Measurements from ENCODE around the gene RFX7.

Gene RFX7

DNA sequence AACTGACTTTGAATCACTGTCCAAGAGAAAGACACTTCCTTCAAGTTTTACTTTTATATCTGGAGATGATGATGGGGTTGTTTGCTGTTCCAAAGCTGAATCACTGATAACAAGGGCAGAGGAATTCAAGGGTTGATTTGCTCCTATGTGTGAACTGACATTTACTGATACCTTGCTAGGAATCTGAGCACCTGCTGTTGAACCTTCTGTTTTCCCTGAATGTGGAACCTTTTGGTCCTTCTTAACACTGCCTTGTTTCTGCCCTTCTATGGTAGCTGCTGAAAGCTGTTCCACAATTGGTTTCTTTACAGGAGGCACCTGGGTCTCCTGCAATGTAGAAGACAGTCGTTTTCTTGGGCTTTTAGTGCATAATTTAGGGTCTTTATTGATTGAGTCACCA is 148.3 kb downstream of the RFX7 start:
- H3K27me3 ChIP-seq: no peaks in the 10 kb centered on the region
- H3K4me1 ChIP-seq: no peaks in the 10 kb centered on the region
- no peak overlapping the region for H3K4me2 ChIP-seq
- TF ChIP-seq Cebpa-rat (IDR thresholded peaks at IDR 0.05): no peak
- H4K20me1 ChIP-seq: no peaks in the 10 kb centered on the region
- no peaks in the 10 kb centered on the region; a peak in 1 of 22 replicates for H3K9me3 ChIP-seq (replicated peaks in 1 of 11)
- no peak overlapping the region for H3K27ac ChIP-seq
- H3K9ac ChIP-seq: no peak overlapping the region
- peaks cover 70 to 99% (median 86%) of the 10 kb centered on the region in 11 experiments for H3K36me3 ChIP-seq
- no peak overlapping the region for H3K4me3 ChIP-seq

DNA sequence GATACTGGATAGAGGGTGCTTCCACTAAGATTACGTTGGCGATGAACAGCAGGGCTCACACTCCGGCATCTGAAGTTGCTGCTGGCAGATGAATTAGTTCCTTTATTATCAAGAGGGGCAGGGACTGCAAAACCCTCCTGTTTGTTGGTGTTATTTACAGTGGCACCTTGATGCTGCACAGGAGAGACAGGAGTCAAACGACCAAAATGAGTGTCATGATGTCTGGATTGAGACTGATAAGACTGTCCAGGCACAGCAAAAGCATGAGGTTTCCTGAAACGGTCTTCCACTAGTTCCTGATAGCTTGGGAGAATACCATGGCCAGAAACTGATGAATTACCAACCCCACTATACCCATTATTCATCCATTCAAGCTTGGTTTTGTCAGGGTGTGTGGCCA is 149.5 kb downstream of the RFX7 start:
- Histone ChIP-seq H4K20me1 (no peaks in the 10 kb centered on the region), H3K27me3 (no peaks in the 10 kb centered on the region), H3K9ac (no peak overlapping the region), H3K4me1 (no peaks in the 10 kb centered on the region), H3K27ac (no peak overlapping the region), H3K4me2 (no peak overlapping the region), H3K9me3 (replicated peaks in 1 of 11) (no peaks in the 10 kb centered on the region; a peak in 1 of 22 replicates), H3K4me3 (no peak overlapping the region), H3K36me3 (peaks cover 61 to 96% (median 81%) of the 10 kb centered on the region in 11 experiments)
- TF ChIP-seq Cebpa-rat (IDR thresholded peaks at IDR 0.05): no peak

DNA sequence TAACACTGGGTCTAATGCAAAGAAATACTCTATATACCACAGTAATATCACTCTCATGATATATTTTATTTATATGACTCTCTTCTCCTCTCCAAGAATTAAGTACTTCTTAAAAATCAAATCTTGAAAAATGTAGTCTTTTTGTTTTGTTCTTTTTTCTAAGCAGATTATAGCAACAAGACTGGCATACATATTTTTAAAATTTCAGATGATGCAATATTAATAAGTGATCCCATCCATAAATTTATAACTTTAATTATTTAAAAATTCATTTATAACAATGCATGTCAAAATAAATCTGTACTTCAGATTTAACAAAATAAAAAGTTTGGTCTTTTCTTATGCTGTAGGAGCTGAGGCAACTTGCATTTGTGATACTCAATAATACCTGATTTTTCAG is 155.3 kb downstream of the RFX7 start:
- TF ChIP-seq Cebpa-rat (IDR thresholded peaks at IDR 0.05): no peak
- Histone ChIP-seq H3K27me3 (no peaks in the 10 kb centered on the region), H4K20me1 (no peaks in the 10 kb centered on the region), H3K9me3 (replicated peaks in 1 of 11) (peaks cover 0 to 7% (median 0%) of the 10 kb centered on the region in 11 experiments; a peak in 1 of 22 replicates), H3K4me2 (no peak overlapping the region), H3K4me1 (peaks cover 0 to 30% (median 19%) of the 10 kb centered on the region in 10 experiments; a peak in 17 of 20 replicates), H3K9ac (no peak overlapping the region), H3K4me3 (no peak overlapping the region), H3K36me3 (peaks cover 7 to 39% (median 23%) of the 10 kb centered on the region in 11 experiments), H3K27ac (no peak overlapping the region)

DNA sequence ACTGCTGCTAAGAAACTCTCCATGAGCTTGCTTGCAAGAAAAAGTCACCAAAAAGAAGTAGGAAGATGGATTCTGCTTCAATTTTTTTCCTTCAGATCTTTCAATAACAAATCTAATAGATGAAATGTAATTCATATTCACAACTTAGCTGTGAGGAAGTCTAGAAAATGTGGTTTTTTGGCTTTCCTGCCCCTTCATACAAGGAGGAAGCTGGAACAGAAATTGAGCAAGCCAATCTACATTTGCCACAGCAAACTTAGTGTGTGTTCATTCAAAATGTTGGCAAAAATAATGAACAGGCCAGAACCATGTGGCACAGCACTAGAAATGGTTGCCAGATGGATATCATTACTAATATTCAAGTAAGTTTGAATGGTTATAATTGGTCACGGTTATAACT is 157.1 kb downstream of the RFX7 start:
- Histone ChIP-seq H4K20me1 (no peaks in the 10 kb centered on the region), H3K9me3 (replicated peaks in 1 of 11) (peaks cover 0 to 7% (median 0%) of the 10 kb centered on the region in 11 experiments; a peak in 1 of 22 replicates), H3K4me1 (peaks cover 0 to 30% (median 19%) of the 10 kb centered on the region in 10 experiments; a peak in 17 of 20 replicates), H3K27me3 (no peaks in the 10 kb centered on the region), H3K9ac (peak overlapping the region in 4 of 11 experiments; percentile 1 to 27 (median 24); a peak in 7 of 22 replicates), H3K27ac (peak overlapping the region in 9 of 11 experiments; percentile 11 to 78 (median 66); a peak in 17 of 22 replicates), H3K36me3 (peaks cover 0 to 21% (median 9%) of the 10 kb centered on the region in 11 experiments; a peak in 10 of 22 replicates), H3K4me3 (no peak overlapping the region), H3K4me2 (peak overlapping the region in 10 of 11 experiments; percentile 10 to 68 (median 53); a peak in 17 of 22 replicates)
- TF ChIP-seq Cebpa-rat (IDR thresholded peaks at IDR 0.05): peak in 2 of 11 experiments; percentile 28 to 61; a peak in 3 of 22 replicates

DNA sequence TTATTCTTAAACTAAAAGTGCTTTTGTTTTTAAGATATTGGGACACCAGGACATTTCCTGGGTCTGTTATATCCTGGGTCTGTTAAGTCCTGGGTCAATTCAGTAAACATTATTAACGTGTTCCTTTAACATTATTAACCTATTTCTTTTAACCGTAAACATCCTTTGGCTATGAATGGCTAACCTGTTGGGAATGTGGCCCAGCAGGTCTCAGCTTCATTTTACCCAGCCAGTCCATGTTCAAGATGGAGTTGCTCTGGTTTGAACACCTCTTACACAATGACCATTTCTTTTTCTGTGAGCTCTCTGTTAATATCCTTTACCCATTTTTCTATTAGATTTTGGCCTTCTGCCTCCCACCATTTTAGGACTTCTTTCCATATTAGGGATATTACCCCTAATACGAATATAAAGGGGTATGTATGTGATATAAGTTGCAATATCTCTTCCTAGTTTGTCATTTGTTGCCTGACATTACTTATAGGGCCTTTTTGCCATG is 161.4 kb downstream of the RFX7 start:
- Histone ChIP-seq H3K4me3 (no peak overlapping the region), H3K9ac (no peak overlapping the region), H3K4me1 (peaks cover 0 to 20% (median 17%) of the 10 kb centered on the region in 10 experiments; a peak in 17 of 20 replicates), H3K27me3 (no peaks in the 10 kb centered on the region), H3K9me3 (replicated peaks in 1 of 11) (peaks cover 0 to 12% (median 0%) of the 10 kb centered on the region in 11 experiments; a peak in 5 of 22 replicates), H3K4me2 (no peak overlapping the region), H4K20me1 (no peaks in the 10 kb centered on the region), H3K36me3 (no peaks in the 10 kb centered on the region), H3K27ac (no peak overlapping the region)
- TF ChIP-seq Cebpa-rat (IDR thresholded peaks at IDR 0.05): no peak

DNA sequence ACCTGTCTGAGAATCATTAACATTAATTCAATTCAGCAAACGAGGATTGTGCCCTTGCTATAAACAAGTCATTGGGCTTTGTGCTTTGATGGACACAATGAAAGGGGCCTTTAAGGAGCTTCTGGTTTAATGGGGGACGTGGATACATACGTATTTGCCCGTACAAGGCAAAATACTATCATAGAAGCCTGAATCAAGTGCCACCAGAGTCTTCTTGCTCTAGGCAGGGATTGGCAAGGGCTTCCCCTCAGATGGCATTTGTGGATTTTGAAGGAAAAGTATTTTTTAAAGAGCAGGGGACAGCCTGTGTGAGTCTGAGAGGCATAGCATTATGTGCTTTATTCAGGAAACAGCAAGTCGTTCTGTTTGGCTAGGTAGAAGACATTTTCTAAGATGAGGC is 166.6 kb downstream of the RFX7 start:
- H3K27me3 ChIP-seq: no peaks in the 10 kb centered on the region
- no peaks in the 10 kb centered on the region for H3K4me1 ChIP-seq
- H3K27ac ChIP-seq: no peak overlapping the region
- H3K4me3 ChIP-seq: no peak overlapping the region
- H3K9me3 ChIP-seq (replicated peaks in 1 of 11): peaks cover 0 to 12% (median 0%) of the 10 kb centered on the region in 11 experiments; a peak in 4 of 22 replicates
- H3K4me2 ChIP-seq: no peak overlapping the region
- TF ChIP-seq Cebpa-rat (IDR thresholded peaks at IDR 0.05): no peak
- no peak overlapping the region for H3K9ac ChIP-seq
- H3K36me3 ChIP-seq: no peaks in the 10 kb centered on the region
- H4K20me1 ChIP-seq: no peaks in the 10 kb centered on the region

DNA sequence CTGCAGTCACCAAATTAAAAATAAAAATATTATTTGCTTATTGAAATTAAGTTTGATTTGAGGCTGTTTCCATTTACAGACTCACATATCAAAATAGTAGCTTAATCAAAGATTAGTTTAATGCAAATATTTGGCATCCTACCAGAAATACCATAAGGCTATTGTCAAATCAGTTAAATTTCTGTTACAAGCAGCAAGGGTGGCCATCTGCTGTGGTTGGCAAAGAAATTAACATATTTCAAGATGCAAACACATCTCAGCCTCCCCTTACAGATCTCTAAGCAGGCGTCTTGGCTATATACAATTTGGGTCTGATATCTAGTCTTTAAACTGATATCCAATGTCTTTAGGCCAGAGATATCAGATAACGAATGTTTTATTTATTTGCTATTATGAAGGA is 167.0 kb downstream of the RFX7 start:
- Histone ChIP-seq H4K20me1 (no peaks in the 10 kb centered on the region), H3K9me3 (replicated peaks in 1 of 11) (peaks cover 0 to 12% (median 0%) of the 10 kb centered on the region in 11 experiments; a peak in 4 of 22 replicates), H3K4me2 (no peak overlapping the region), H3K36me3 (no peaks in the 10 kb centered on the region), H3K27me3 (no peaks in the 10 kb centered on the region), H3K4me3 (no peak overlapping the region), H3K9ac (no peak overlapping the region), H3K27ac (no peak overlapping the region), H3K4me1 (no peaks in the 10 kb centered on the region)
- TF ChIP-seq Cebpa-rat (IDR thresholded peaks at IDR 0.05): no peak

DNA sequence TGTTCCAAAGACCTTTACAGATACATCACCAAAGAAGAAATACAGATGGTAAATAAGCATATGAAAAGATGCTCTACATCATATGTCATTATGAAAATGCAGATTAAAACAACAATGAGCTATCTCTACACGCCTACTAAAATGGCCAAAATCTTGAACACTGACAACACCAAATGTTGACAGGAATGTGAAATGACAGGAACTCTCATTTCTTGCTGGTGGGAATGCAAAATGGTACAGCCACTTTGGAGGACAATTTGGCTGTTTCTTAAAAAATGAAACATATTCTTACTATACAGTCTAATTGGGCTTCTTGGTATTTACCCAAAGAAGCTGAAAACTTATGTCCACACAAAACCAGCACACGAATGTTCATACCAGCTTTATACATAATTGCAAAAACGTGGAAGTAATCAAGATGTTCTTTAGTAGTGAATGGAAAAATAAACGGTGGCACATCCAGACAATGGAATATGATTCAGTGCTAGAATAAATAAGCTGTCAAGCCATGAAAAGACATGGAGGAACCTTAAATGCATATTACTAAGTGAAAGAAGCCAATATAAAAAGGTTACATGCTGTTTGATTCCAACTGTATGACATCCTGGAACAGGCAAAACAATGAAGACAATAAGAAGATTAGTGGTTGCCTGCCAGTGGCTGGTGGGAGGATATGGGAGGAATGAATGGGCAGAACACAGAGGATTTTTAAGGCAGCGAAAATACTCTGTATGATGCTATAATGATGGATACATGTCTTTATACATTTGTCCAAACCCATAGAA is 169.0 kb downstream of the RFX7 start:
- no peak overlapping the region for H3K4me3 ChIP-seq
- TF ChIP-seq Cebpa-rat (IDR thresholded peaks at IDR 0.05): no peak
- no peak overlapping the region for H3K4me2 ChIP-seq
- no peak overlapping the region for H3K9ac ChIP-seq
- H4K20me1 ChIP-seq: no peaks in the 10 kb centered on the region
- H3K4me1 ChIP-seq: no peaks in the 10 kb centered on the region
- H3K9me3 ChIP-seq (replicated peaks in 1 of 11): peaks cover 0 to 6% (median 0%) of the 10 kb centered on the region in 11 experiments; a peak in 5 of 22 replicates
- H3K36me3 ChIP-seq: no peaks in the 10 kb centered on the region
- H3K27me3 ChIP-seq: no peaks in the 10 kb centered on the region
- H3K27ac ChIP-seq: no peak overlapping the region

DNA sequence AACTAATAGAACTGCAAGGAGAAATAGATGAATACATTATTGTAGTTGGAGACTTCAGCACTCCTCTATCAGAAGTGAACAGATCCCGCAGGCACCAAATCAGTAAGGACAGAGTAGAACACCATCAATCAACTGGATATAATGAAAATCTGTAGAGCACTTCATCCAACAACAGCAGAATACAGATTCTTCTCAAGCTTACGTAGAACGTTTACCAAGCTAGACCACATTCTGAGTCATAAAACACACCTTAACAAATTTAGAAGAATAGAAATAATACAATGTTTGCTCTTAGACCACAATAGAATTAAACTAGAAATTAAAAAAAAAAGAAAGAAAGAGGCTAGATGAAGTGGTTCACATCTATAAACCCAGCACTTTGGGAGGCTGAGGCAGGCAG is 179.5 kb downstream of the RFX7 start:
- H3K9ac ChIP-seq: no peak overlapping the region
- H4K20me1 ChIP-seq: no peaks in the 10 kb centered on the region
- H3K9me3 ChIP-seq (replicated peaks in 1 of 11): peaks cover 0 to 6% (median 0%) of the 10 kb centered on the region in 11 experiments; a peak in 4 of 22 replicates
- TF ChIP-seq Cebpa-rat (IDR thresholded peaks at IDR 0.05): no peak
- H3K36me3 ChIP-seq: no peaks in the 10 kb centered on the region
- H3K4me2 ChIP-seq: no peak overlapping the region
- no peaks in the 10 kb centered on the region for H3K4me1 ChIP-seq
- H3K4me3 ChIP-seq: no peak overlapping the region
- H3K27ac ChIP-seq: no peak overlapping the region
- H3K27me3 ChIP-seq: no peaks in the 10 kb centered on the region

All from BLaER1 treated with 17β-estradiol and CSF1 and Interleukin-3, amounts not matched to agents 10 nM and 100 nM (cell line).